Renal pelvis (tissue), 4 donors: ENCODE measurements around the gene KCNIP1. TPM values are rescaled to one million over a fixed set of nuclear protein-coding genes. Genes with fewer than 3 reads are reported as not detected.

Experiments
- DNase-seq: peaks from one replicate; pipeline ENCODE4 v3.0.0-alpha.2; 2013
- polyA plus RNA-seq, 3 donors: library from polyadenylated mRNA; unstranded; fragments of 120-200 nt; gene quantifications; one replicate each; pipeline ENCODE4 v1.2.1, GENCODE V29; 2013; ENCODE audit not compliant: insufficient read length in 3 of 3

Gene KCNIP1
- polyA plus RNA-seq, 3 donors, result 9.9 to 12.1 (median 10.2) TPM

DNA sequence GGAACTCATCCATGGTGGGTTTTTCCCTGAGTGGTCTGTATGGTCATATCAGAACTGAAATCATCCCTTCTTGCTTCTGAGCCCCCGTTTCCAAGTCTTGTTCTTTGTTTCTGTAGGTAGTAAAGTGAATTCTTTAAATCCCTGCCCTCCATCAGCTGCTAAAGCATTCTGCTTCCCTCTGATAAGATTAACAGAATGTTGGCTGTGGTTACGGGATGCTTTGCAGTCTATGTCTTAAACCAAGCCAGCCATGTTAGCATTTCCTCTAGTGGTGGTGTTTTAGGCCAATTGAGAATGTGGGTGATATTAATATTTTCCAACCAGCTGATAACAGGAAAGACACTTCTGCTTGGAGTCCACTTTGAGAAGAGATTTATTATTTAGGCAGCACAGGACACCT, 22.0 kb upstream of the KCNIP1 start:
- no peak for DNase-seq

DNA sequence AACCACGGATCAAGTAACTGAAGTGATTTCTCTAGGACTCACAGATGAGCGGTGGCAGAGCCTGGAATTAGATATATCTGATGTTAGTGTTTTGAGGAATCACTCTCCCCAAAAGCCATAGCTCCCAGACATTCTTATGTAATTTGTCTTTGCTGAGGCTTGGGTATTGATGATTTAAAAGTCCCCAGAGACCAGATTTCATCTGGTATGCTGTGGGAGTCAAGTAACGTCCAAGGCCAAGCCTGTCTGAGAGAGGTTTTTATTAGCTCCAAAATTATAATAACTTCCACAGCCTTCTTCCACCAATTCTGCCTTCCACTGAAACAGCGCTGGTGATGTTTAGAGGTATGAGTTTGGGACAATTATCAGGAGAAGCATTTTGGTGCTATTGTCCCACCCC, 21.3 kb upstream of the KCNIP1 start:
- no peak for DNase-seq

DNA sequence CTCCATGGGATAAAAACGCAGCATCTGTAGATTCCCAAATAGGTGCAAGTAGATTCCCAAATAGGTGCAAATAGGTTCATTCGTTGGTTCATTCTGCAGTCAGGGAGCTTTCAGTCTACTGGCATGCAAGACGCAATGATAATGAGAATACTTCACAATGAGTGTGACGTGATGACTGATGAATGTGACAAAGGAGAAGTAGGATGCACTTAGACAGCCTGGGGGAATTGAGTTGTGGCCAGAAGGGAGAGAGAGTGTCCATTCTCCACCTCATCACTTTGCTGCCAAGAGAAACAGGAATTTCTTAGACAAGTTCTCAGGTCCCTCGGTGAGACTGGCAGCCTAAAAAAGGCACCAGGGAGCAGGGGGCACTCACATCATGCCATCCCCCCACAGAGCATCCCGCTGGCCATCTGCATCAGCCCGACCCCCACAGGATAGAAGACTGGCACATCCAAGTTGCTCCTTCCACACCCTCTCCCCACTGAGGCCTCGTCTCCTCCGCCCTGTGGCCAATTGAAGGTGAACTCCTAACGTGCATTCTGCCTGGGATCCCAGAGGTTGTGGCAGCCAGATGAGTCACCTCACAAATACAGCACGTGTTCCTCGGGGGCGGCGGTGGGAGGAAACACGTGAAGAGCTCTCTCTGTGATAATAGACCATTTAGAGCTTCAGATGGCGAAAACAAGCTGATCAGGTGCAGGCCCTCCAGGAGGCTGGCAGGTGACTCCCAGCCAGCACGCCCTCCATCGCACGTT, 19.9 kb upstream of the KCNIP1 start:
- no peak for DNase-seq

- DNase-seq, result no peak
These were observed 19.4 kb upstream of the KCNIP1 start for GRCh38 chr5:170484459-170484831.

- DNase-seq, result no peak
These were observed 18.8 kb upstream of the KCNIP1 start for GRCh38 chr5:170484847-170485615.

DNA sequence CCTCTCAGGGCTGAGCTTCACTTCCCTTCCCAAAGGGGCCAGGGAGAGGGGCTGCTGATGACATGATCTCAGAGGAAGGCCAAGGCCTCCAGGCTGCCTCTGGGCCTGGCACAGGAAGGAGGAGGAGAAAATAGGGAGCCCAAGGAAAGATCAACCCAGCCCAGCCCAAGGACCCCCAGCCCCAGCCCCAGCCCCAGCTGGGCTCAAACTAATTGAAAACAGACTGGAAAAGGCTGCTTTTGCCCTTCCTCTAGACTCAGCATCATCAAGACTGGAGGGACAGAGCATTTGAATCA, 18.3 kb upstream of the KCNIP1 start:
- DNase-seq, result no peak

GRCh38 chr5:170486371-170486770, 17.4 kb upstream of the KCNIP1 start:
- DNase-seq, result no peak

DNA sequence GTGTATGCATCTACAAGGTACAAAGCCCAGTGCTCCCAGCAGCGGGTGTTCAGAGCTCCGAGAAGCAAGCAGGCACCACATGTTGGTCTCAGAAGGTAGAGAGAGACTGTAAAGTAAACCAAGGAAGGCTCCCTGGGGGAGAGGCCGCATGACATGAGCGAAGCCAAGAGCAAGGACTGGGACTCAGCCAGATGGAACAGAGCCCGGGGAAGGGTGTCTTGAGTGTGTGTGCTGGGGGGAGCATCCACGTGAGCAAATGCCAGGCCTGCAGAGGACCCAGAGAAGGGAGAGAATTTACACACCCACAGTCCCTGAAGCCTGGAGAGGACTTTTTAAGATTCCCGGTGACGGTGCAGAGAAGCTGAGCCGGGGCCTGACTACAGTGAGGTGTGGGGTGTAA, 15.2 kb upstream of the KCNIP1 start:
- DNase-seq, result no peak

DNA sequence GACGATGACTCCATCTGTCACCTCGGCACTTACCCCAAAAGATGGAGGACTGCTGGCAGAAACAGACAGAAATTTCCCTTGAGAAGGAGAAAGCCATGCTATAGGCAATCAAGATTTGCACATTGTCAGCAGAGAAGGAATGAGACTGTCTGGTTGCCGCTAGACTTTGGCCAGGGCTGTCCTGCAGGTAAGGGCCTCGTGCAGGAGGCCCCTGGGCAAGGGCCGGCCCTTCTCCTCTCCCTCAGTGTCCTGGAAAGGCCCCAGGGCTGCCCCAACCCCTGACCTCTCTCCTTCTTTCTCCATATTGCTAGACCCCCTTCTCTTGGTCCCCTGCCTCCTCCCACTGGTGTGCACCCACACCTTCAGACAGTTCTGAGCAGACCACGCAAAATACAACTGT, 14.6 kb upstream of the KCNIP1 start:
- no peak for DNase-seq

- no peak for DNase-seq
These were observed 13.4 kb upstream of the KCNIP1 start for GRCh38 chr5:170490381-170490780.

- DNase-seq, result peak; percentile 48
These were observed 12.3 kb upstream of the KCNIP1 start for GRCh38 chr5:170491479-170491878.

- no peak for DNase-seq
These were observed 10.6 kb upstream of the KCNIP1 start for GRCh38 chr5:170493028-170493820.

- DNase-seq, result no peak
These were observed 9.8 kb upstream of the KCNIP1 start for GRCh38 chr5:170494041-170494440.

- DNase-seq, result no peak
These were observed 7.8 kb upstream of the KCNIP1 start for GRCh38 chr5:170495825-170496661.

- DNase-seq, result no peak
These were observed 7.2 kb upstream of the KCNIP1 start for GRCh38 chr5:170496662-170497028.

GRCh38 chr5:170497311-170498038, 6.3 kb upstream of the KCNIP1 start:
- DNase-seq, result peak; percentile 56

- no peak for DNase-seq
These were observed 4.9 kb upstream of the KCNIP1 start for GRCh38 chr5:170498811-170499351.

DNA sequence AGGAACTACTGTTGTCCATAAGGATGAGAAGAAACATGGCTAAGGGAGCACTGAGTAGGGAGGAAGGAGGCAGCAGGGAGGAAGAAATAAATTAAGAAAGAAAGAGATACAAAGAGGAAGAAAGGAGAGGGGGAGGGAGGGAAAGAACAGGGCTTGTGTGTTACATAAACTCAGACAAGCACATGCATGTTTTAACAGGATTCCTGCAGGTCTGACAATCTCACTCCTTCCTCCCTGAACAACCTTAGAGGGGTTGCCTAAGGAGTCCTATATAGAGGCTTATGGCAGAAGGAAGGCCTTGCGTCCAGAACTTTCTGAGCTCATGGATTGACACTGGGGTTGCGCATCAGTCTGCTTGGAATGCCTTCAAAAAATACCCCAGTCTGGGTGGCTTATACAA, 4.2 kb upstream of the KCNIP1 start:
- DNase-seq, result no peak

- DNase-seq, result no peak
These were observed 2.5 kb upstream of the KCNIP1 start for GRCh38 chr5:170501361-170501760.

DNA sequence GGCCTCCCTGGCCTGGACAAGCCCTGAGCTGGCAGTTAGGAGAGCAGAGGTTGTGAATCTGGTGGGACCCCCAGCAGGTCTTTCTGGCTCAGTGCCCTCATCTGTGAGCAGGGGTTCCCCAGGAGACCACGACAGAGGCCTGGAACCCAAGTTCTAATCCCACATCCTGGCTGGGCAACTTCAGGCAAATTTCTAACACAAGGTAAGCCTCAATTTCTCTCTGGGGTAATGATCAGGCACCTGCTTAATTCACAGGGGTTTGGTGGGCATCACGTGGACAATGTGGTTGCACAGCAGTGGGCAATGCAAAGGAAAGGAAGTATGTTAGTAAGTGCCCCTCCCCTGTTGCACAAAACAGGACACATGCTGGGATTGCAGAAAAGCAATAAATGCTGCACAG, 1.9 kb upstream of the KCNIP1 start:
- no peak for DNase-seq
